Measurements from ENCODE around the gene BAD. TPM values are rescaled to one million over a fixed set of nuclear protein-coding genes. Genes with fewer than 3 reads are reported as not detected.
A peak's percentile ranks its signal among the peaks of the same experiment; 100 is the strongest.

The BAD gene
- total RNA-seq, 1 donor from 2014 or later = 43.6 TPM

DNA sequence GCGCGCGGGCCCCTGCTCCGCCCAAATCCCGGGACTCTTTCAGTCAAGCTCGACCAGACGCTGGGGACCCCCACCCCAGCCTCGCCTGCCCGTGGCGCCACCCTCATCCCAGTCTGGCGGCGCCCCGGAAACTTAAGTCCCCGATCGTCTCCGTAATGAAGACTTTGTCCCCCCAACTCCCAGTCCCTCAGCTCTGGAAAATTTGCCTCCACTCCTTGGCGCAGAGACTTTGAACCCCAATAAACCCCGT is 32.8 kb downstream of the BAD start:
- Histone ChIP-seq H3K9me3 (ENCODE audit: insufficient read depth, low read depth, low read length) (no peaks in the 10 kb centered on the region), H3K4me1 (ENCODE audit: insufficient read depth, low read length) (peaks cover 22% of the 10 kb centered on the region), H2AFZ (ENCODE audit: low read depth, low read length) (peak overlapping the region; percentile 55), H3K27me3 (ENCODE audit: insufficient read depth, low read length) (no peaks in the 10 kb centered on the region), H3K9ac (ENCODE audit: low read length) (peak overlapping the region; percentile 88), H3K4me3 (ENCODE audit: insufficient read depth, low read depth, low read length) (peak overlapping the region; percentile 80), H4K20me1 (ENCODE audit: insufficient read depth, low read length) (peaks cover 29% of the 10 kb centered on the region), H3K27ac (ENCODE audit: low read depth, low read length) (peak overlapping the region; percentile 33), H3K36me3 (ENCODE audit: insufficient read depth, low read length) (peaks cover 5% of the 10 kb centered on the region), H3K79me2 (ENCODE audit: insufficient read depth, low read length) (peaks cover 29% of the 10 kb centered on the region), H3K4me2 (ENCODE audit: low read length) (peak overlapping the region; percentile 99)
- FAIRE-seq = no peak
- H3K9me3 Mint-ChIP-seq (ENCODE audit: unreplicated experiment) = no peaks in the 10 kb centered on the region
- TF ChIP-seq, protein P1, sequence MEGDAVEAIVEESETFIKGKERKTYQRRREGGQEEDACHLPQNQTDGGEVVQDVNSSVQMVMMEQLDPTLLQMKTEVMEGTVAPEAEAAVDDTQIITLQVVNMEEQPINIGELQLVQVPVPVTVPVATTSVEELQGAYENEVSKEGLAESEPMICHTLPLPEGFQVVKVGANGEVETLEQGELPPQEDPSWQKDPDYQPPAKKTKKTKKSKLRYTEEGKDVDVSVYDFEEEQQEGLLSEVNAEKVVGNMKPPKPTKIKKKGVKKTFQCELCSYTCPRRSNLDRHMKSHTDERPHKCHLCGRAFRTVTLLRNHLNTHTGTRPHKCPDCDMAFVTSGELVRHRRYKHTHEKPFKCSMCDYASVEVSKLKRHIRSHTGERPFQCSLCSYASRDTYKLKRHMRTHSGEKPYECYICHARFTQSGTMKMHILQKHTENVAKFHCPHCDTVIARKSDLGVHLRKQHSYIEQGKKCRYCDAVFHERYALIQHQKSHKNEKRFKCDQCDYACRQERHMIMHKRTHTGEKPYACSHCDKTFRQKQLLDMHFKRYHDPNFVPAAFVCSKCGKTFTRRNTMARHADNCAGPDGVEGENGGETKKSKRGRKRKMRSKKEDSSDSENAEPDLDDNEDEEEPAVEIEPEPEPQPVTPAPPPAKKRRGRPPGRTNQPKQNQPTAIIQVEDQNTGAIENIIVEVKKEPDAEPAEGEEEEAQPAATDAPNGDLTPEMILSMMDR (IDR thresholded peaks at IDR 0.05; ENCODE audit: insufficient read depth, low read depth, low read length) = no peak
- TF ChIP-seq EZH2 (IDR thresholded peaks at IDR 0.05; ENCODE audit: insufficient read depth, low read length) = no peak
- peaks cover 9% of the 10 kb centered on the region for H3K4me1 Mint-ChIP-seq (ENCODE audit: low read depth, unreplicated experiment)
- no peak for DNase-seq (ENCODE audit: low read depth)
- peaks cover 7% of the 10 kb centered on the region for H3K36me3 Mint-ChIP-seq (ENCODE audit: low read depth, unreplicated experiment)
- H3K27me3 Mint-ChIP-seq (ENCODE audit: low read depth, unreplicated experiment) = no peaks in the 10 kb centered on the region
- H3K27ac Mint-ChIP-seq (ENCODE audit: unreplicated experiment) = peak overlapping the region; percentile 87
- H3K4me3 Mint-ChIP-seq (ENCODE audit: unreplicated experiment) = peak overlapping the region; percentile 91

DNA sequence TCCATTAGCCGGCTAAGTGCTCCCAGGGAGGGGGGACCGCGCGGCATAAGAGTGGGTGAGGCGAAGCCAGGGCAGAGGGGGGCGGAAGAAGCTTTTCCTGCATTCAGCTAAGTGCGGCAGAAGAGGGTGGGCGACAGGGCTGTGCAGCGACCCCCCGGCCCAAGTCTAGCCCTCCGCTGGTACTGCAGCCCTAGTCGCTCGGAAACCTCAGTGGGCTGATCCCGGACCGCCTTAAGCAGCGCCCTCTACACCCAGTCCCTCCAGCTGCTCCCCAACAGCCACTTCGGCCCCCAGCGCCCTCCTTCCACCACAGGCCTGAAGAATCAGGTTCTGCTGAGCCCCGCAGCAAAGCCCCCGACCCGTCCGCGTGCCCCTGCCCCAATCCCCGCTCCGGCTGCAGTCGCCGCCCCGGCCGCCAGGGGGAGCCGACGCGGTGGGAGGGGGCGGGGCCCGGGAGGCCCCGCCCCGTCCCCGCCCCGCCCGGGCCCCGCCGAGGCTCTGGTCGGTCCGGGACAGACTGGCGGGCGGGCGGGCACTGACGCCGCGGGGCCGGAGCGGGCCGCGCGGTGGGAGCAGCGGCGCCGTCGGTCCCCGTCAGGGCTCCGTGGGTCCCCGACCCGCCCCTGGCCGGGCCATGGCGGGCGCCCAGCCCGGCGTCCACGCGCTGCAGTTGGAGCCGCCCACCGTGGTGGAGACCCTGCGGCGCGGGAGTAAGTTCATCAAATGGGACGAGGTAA is 33.3 kb downstream of the BAD start, which contains the start of gene PLCB3:
TSS of gene PLCB3 (plus strand) at position 515 of the 737 bp plus-strand sequence. CDS start at position 635, 120 bp downstream.
- H3K27ac ChIP-seq (ENCODE audit: low read depth, low read length) = peak within 1 kb of the TSS; percentile 33

More for the DNA sequence above, 33.3 kb downstream of the BAD start, which contains the start of gene PLCB3:
- TF ChIP-seq EZH2 (IDR thresholded peaks at IDR 0.05; ENCODE audit: insufficient read depth, low read length) = no peak
- TF ChIP-seq, protein P1 (IDR thresholded peaks at IDR 0.05; ENCODE audit: insufficient read depth, low read depth, low read length) = peak; percentile 27
- H4K20me1 ChIP-seq (ENCODE audit: insufficient read depth, low read length) = peaks cover 29% of the 10 kb centered on the region
- no peaks in the 10 kb centered on the region for H3K27me3 ChIP-seq (ENCODE audit: insufficient read depth, low read length)
- H3K4me2 ChIP-seq (ENCODE audit: low read length) = peak within 1 kb of the TSS; percentile 99
- peaks cover 3% of the 10 kb centered on the region for H3K36me3 ChIP-seq (ENCODE audit: insufficient read depth, low read length)
- FAIRE-seq = no peak
- H3K4me3 ChIP-seq (ENCODE audit: insufficient read depth, low read depth, low read length) = peak within 1 kb of the TSS; percentile 80
- peak within 1 kb of the TSS; percentile 88 for H3K9ac ChIP-seq (ENCODE audit: low read length)
- peak within 1 kb of the TSS; percentile 78 for H2AFZ ChIP-seq (ENCODE audit: low read depth, low read length)
- H3K79me2 ChIP-seq (ENCODE audit: insufficient read depth, low read length) = peaks cover 31% of the 10 kb centered on the region
- no peaks in the 10 kb centered on the region for H3K9me3 ChIP-seq (ENCODE audit: insufficient read depth, low read depth, low read length)
- H3K9me3 Mint-ChIP-seq (ENCODE audit: unreplicated experiment) = no peaks in the 10 kb centered on the region
- peaks cover 7% of the 10 kb centered on the region for H3K36me3 Mint-ChIP-seq (ENCODE audit: low read depth, unreplicated experiment)
- H3K4me1 ChIP-seq (ENCODE audit: insufficient read depth, low read length) = peaks cover 22% of the 10 kb centered on the region
- peak within 1 kb of the TSS; percentile 91 for H3K4me3 Mint-ChIP-seq (ENCODE audit: unreplicated experiment)
- no peaks in the 10 kb centered on the region for H3K27me3 Mint-ChIP-seq (ENCODE audit: low read depth, unreplicated experiment)
- peak within 1 kb of the TSS; percentile 87 for H3K27ac Mint-ChIP-seq (ENCODE audit: unreplicated experiment)
- H3K4me1 Mint-ChIP-seq (ENCODE audit: low read depth, unreplicated experiment) = peaks cover 9% of the 10 kb centered on the region
- DNase-seq (ENCODE audit: low read depth) = no peak

All from astrocyte (in vitro differentiated cells and primary cell).